Stimulated activated CD8-positive, alpha-beta memory T cell treated with anti-CD3 and anti-CD28 coated beads, Interleukin-7, amount 100 ng/mL, for 1 hour (primary cell): Measurements from ENCODE around the gene INTS13.
"Not testable (repeated sequence)": the region's sequence is repeated elsewhere in the genome, so short reads cannot be mapped to it uniquely, and the experiment has no call there.

ENCODE experiments used
- DNase-seq, 2 donors: peaks; one replicate each; pipeline ENCODE4 v3.0.0-alpha.2; 2020; ENCODE audit warnings: low read depth in 2 of 2

INTS13 gene

GRCh38 chr12:26936559-26937442 is 980 bp downstream of the INTS13 start:
- no peak for DNase-seq

- no peak for DNase-seq
Measured at GRCh38 chr12:26935636-26936378, 2.0 kb downstream of the INTS13 start.

GRCh38 chr12:26929590-26929989 is 8.2 kb downstream of the INTS13 start:
- no peak for DNase-seq

- DNase-seq, result no peak
Measured at GRCh38 chr12:26928661-26929060, 9.1 kb downstream of the INTS13 start.

- DNase-seq, result no peak
Measured at GRCh38 chr12:26921886-26922285, 15.9 kb downstream of the INTS13 start.

GRCh38 chr12:26919216-26919555 is 18.6 kb downstream of the INTS13 start:
- no peak for DNase-seq

GRCh38 chr12:26918321-26919215 is 19.2 kb downstream of the INTS13 start:
- DNase-seq, result no peak

- DNase-seq, result no peak
Measured at GRCh38 chr12:26906704-26907103, 31.1 kb downstream of the INTS13 start.

- DNase-seq, result no peak
Measured at GRCh38 chr12:26906024-26906423, 31.8 kb downstream of the INTS13 start.

GRCh38 chr12:26903396-26903795 is 34.4 kb downstream of the INTS13 start:
- DNase-seq, result not testable (repeated sequence)

- DNase-seq, result no peak
Measured at GRCh38 chr12:26896913-26897312, 40.9 kb downstream of the INTS13 start.

GRCh38 chr12:26895672-26896071 is 42.1 kb downstream of the INTS13 start:
- DNase-seq, result no peak

- DNase-seq, result no peak
Measured at GRCh38 chr12:26891704-26892103, 46.1 kb downstream of the INTS13 start.

- no peak for DNase-seq
Measured at GRCh38 chr12:26890784-26891183, 47.0 kb downstream of the INTS13 start.

GRCh38 chr12:26884765-26885576 is 52.8 kb downstream of the INTS13 start:
- peak; percentile 63 to 75 for DNase-seq

GRCh38 chr12:26880625-26881024 is 57.2 kb downstream of the INTS13 start:
- no peak for DNase-seq

GRCh38 chr12:26878661-26879119 is 59.1 kb downstream of the INTS13 start:
- DNase-seq, result no peak

- DNase-seq, result no peak
Measured at GRCh38 chr12:26874501-26875296, 63.1 kb downstream of the INTS13 start.

GRCh38 chr12:26872625-26873024 is 65.2 kb downstream of the INTS13 start:
- DNase-seq, result no peak

GRCh38 chr12:26871985-26872384 is 65.8 kb downstream of the INTS13 start:
- DNase-seq, result no peak
